A673 (cell line): ENCODE data around the gene KCTD16. TPM values are rescaled to one million over a fixed set of nuclear protein-coding genes. Genes with fewer than 3 reads are reported as not detected.

Experiments used
- BruUV-seq: library from RNA; stranded (reverse); fragments of 400-500 nt; replicated peaks from 2 replicates; lab custom pipeline; 2021; lab: Mats Ljungman, UMichigan
- CTCF ChIA-PET: fragments of 300-600 bp; sonication (Branson Sonifier 250); formaldehyde crosslinking; loops from one replicate; lab custom pipeline; 2022; ENCODE audit warnings: antibody characterized with exemption; lab: Charles Lee
- POLR2A ChIA-PET: fragments of 300-600 bp; sonication (Branson Sonifier 250); formaldehyde crosslinking; loops from one replicate; lab custom pipeline; 2022; ENCODE audit warnings: antibody characterized with exemption; ENCODE audit not compliant: low non-redundant PET; lab: Charles Lee
- DNase-seq: peaks from one replicate; pipeline ENCODE4 v3.0.0-alpha.2; 2015; ENCODE audit warnings: low spot score
- H3K27ac ChIP-seq: fragments of 200-600 bp; sonication (generic); 2 replicates; pipeline ENCODE4 v1.5.1; 2016; ENCODE audit warnings: mixed run types, low read depth, mild to moderate bottlenecking, mixed read lengths, antibody characterized with exemption, low read length; ENCODE audit not compliant: poor library complexity, severe bottlenecking
- H3K27me3 ChIP-seq: fragments of 200-600 bp; sonication (generic); replicated peaks from 2 replicates; pipeline ENCODE4 v1.6.1; 2017; ENCODE audit warnings: mixed run types, low read depth, mild to moderate bottlenecking, mixed read lengths, antibody characterized with exemption, low read length; ENCODE audit not compliant: insufficient read depth, poor library complexity
- H3K36me3 ChIP-seq: fragments of 200-600 bp; sonication (generic); 2 replicates; pipeline ENCODE4 v1.6.1; 2016; ENCODE audit warnings: mixed run types, mild to moderate bottlenecking, mixed read lengths, antibody characterized with exemption, low read length; ENCODE audit not compliant: insufficient read depth, poor library complexity, severe bottlenecking
- H3K4me1 ChIP-seq: fragments of 200-600 bp; sonication (generic); 2 replicates; pipeline ENCODE4 v1.6.1; 2017; ENCODE audit warnings: mixed run types, mild to moderate bottlenecking, mixed read lengths, antibody characterized with exemption, low read length; ENCODE audit not compliant: insufficient read depth, poor library complexity, severe bottlenecking
- H3K4me3 ChIP-seq: fragments of 200-600 bp; sonication (generic); 2 replicates; pipeline ENCODE4 v1.5.1; 2016; ENCODE audit warnings: low read depth, mixed run types, mild to moderate bottlenecking, mixed read lengths, low read length; ENCODE audit not compliant: poor library complexity, severe bottlenecking
- H3K9me3 ChIP-seq: fragments of 200-600 bp; sonication (generic); 2 replicates; pipeline ENCODE4 v1.6.1; 2016; ENCODE audit warnings: mixed run types, low read depth, mild to moderate bottlenecking, mixed read lengths, antibody characterized with exemption, low read length; ENCODE audit not compliant: poor library complexity, severe bottlenecking
- CTCF ChIP-seq: fragments of 300-800, 200-600 bp; sonication (generic); conservative IDR thresholded peaks from 2 replicates; pipeline ENCODE4 v1.5.1; 2017; ENCODE audit warnings: low read depth, mild to moderate bottlenecking, antibody characterized with exemption, low read length, moderate library complexity, mixed read lengths
- EZH2 ChIP-seq: fragments of 200-600 bp; sonication (generic); IDR thresholded peaks from 2 replicates; pipeline ENCODE4 v1.6.1; 2017; ENCODE audit warnings: borderline replicate concordance, low read depth, mild to moderate bottlenecking, mixed read lengths, antibody characterized with exemption, low read length; ENCODE audit not compliant: poor library complexity, severe bottlenecking
- intact Hi-C: fragments of 100-400 bp; cut with micrococcal nuclease; formaldehyde crosslinking; loops from one replicate; pipeline ENCODE4 v1.10.0; 2022; ENCODE audit not compliant: unreplicated experiment
- total RNA-seq: library from RNA; stranded (reverse); gene quantifications from 2 replicates; pipeline ENCODE4 v1.2.3, GENCODE V29; 2021

KCTD16 gene
- total RNA-seq, 1 experiment from 2014 or later = 1.1 TPM

GRCh38 chr5:144328980-144329379 lies 158.3 kb downstream of the KCTD16 start:
- Histone ChIP-seq H3K4me1 (no peaks in the 10 kb centered on the region), H3K4me3 (no peak overlapping the region), H3K36me3 (no peaks in the 10 kb centered on the region), H3K27ac (no peak overlapping the region), H3K27me3 (no peaks in the 10 kb centered on the region), H3K9me3 (no peaks in the 10 kb centered on the region)
- POLR2A ChIA-PET = no interaction called here
- CTCF ChIA-PET = no interaction called here
- no peak for TF ChIP-seq CTCF
- no peak for TF ChIP-seq EZH2
- DNase-seq = no peak
- BruUV-seq = no TSS peak
- intact Hi-C loops = no loop called here

GRCh38 chr5:144329681-144330080 lies 159.0 kb downstream of the KCTD16 start:
- no TSS peak for BruUV-seq
- ChIA-PET POLR2A (no interaction called here), CTCF (no interaction called here)
- Histone ChIP-seq H3K36me3 (no peaks in the 10 kb centered on the region), H3K27me3 (no peaks in the 10 kb centered on the region), H3K9me3 (no peaks in the 10 kb centered on the region), H3K4me1 (no peaks in the 10 kb centered on the region), H3K4me3 (no peak overlapping the region), H3K27ac (no peak overlapping the region)
- DNase-seq = no peak
- TF ChIP-seq EZH2 (no peak), CTCF (no peak)
- intact Hi-C loops = no loop called here

- DNase-seq = no peak
Measured at GRCh38 chr5:144331361-144331760, 160.7 kb downstream of the KCTD16 start.

More at GRCh38 chr5:144331361-144331760, 160.7 kb downstream of the KCTD16 start:
- Histone ChIP-seq H3K27ac (no peak overlapping the region), H3K9me3 (no peaks in the 10 kb centered on the region), H3K4me1 (no peaks in the 10 kb centered on the region), H3K27me3 (no peaks in the 10 kb centered on the region), H3K36me3 (no peaks in the 10 kb centered on the region), H3K4me3 (no peak overlapping the region)
- POLR2A ChIA-PET = no interaction called here
- BruUV-seq = no TSS peak
- CTCF ChIA-PET = no interaction called here
- no peak for TF ChIP-seq CTCF
- no peak for TF ChIP-seq EZH2
- intact Hi-C loops = no loop called here
